ENCODE measurements around the gene SPTBN4.
"Not testable (repeated sequence)": the region's sequence is repeated elsewhere in the genome, so short reads cannot be mapped to it uniquely, and the experiment has no call there.

SPTBN4 gene

GRCh38 chr19:40623403-40624251 is 156.8 kb downstream of the SPTBN4 start:
- no peak for DNase-seq

GRCh38 chr19:40624369-40625153 is 157.8 kb downstream of the SPTBN4 start:
- not testable (repeated sequence) for DNase-seq

GRCh38 chr19:40625406-40626120 is 158.8 kb downstream of the SPTBN4 start:
- no peak for DNase-seq

All from DMS53 (cell line).